HL-60 (cell line): ENCODE measurements around the gene GFI1B.
"Not testable (repeated sequence)": the region's sequence is repeated elsewhere in the genome, so short reads cannot be mapped to it uniquely, and the experiment has no call there.

ENCODE experiments used
- DNase-seq, 2 experiments: peaks; one replicate each; pipeline ENCODE4 v3.0.0-alpha.2; 2010 to 2020; ENCODE audit warnings: low read depth in 1 of 2, low spot score in 1 of 2
- H3K27ac ChIP-seq: fragments of 250-450 bp; sonication (Bioruptor Pico); replicated peaks from 2 replicates; pipeline ENCODE4 v1.5.1; 2020; ENCODE audit warnings: mild to moderate bottlenecking, moderate library complexity
- H3K27me3 ChIP-seq: fragments of 250-450 bp; sonication (Bioruptor Pico); 2 replicates; pipeline ENCODE4 v1.5.1; 2021; ENCODE audit warnings: mild to moderate bottlenecking, moderate library complexity; ENCODE audit not compliant: insufficient read depth, poor library complexity, severe bottlenecking
- H3K4me3 ChIP-seq: replicated peaks from 2 replicates; pipeline ENCODE4 v1.5.1; 2011; ENCODE audit warnings: mild to moderate bottlenecking, control low read depth, low read length; ENCODE audit not compliant: insufficient read depth
- CTCF ChIP-seq: IDR thresholded peaks from one replicate; pipeline ENCODE4 v1.5.1; 2011; ENCODE audit warnings: low read length, control low read depth, inconsistent platforms; ENCODE audit not compliant: insufficient read depth
- GABPA ChIP-seq: IDR thresholded peaks from 2 replicates; pipeline ENCODE4 v1.6.1; 2012; ENCODE audit warnings: low read depth
- POLR2AphosphoS5 ChIP-seq: IDR thresholded peaks from 2 replicates; pipeline ENCODE4 v1.6.1; 2012; ENCODE audit warnings: low read depth
- SPI1 ChIP-seq: IDR thresholded peaks from 2 replicates; pipeline ENCODE4 v1.6.1; 2012; ENCODE audit warnings: low read depth, mild to moderate bottlenecking, borderline replicate concordance
- TF ChIP-seq, protein P1 (sequence below): IDR thresholded peaks from 2 replicates; pipeline ENCODE4 v1.6.1; 2012; ENCODE audit warnings: low read depth; ENCODE audit not compliant: insufficient replicate concordance

GFI1B gene

GRCh38 chr9:132997591-132997990 is 19.1 kb downstream of the GFI1B start:
- Histone ChIP-seq H3K27me3 (no peaks in the 10 kb centered on the region), H3K4me3 (no peak overlapping the region), H3K27ac (no peak overlapping the region)
- DNase-seq, result no peak
- TF ChIP-seq CTCF (no peak), SPI1 (no peak), GABPA (no peak), POLR2AphosphoS5 (no peak)
- TF ChIP-seq, protein P1, sequence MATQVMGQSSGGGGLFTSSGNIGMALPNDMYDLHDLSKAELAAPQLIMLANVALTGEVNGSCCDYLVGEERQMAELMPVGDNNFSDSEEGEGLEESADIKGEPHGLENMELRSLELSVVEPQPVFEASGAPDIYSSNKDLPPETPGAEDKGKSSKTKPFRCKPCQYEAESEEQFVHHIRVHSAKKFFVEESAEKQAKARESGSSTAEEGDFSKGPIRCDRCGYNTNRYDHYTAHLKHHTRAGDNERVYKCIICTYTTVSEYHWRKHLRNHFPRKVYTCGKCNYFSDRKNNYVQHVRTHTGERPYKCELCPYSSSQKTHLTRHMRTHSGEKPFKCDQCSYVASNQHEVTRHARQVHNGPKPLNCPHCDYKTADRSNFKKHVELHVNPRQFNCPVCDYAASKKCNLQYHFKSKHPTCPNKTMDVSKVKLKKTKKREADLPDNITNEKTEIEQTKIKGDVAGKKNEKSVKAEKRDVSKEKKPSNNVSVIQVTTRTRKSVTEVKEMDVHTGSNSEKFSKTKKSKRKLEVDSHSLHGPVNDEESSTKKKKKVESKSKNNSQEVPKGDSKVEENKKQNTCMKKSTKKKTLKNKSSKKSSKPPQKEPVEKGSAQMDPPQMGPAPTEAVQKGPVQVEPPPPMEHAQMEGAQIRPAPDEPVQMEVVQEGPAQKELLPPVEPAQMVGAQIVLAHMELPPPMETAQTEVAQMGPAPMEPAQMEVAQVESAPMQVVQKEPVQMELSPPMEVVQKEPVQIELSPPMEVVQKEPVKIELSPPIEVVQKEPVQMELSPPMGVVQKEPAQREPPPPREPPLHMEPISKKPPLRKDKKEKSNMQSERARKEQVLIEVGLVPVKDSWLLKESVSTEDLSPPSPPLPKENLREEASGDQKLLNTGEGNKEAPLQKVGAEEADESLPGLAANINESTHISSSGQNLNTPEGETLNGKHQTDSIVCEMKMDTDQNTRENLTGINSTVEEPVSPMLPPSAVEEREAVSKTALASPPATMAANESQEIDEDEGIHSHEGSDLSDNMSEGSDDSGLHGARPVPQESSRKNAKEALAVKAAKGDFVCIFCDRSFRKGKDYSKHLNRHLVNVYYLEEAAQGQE, result no peak

DNA sequence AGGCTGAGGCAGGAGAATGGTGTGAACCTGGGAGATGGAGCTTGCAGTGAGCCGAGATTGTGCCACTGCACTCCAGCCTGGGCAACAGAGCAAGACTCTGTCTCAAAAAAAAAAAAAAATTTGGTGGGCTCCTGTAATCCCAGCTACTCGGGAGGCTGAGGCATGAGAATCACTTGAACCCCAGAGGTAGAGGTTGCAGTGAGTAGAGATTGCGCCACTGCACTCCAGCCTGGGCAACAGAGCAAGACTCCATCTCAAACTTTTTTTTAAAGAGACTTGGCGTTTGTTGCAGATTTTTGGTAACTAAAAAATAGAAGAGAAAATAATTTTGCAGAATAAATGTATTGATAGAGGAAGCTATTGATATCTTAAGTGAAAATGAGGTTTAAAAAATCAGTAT is 19.7 kb downstream of the GFI1B start:
- H3K27me3 ChIP-seq, DNase-seq, H3K4me3 ChIP-seq, H3K27ac ChIP-seq: not testable (repeated sequence)

GRCh38 chr9:132998831-132999635 is 20.5 kb downstream of the GFI1B start:
- H3K27ac ChIP-seq, result no peak overlapping the region
- no peaks in the 10 kb centered on the region for H3K27me3 ChIP-seq
- H3K4me3 ChIP-seq, result no peak overlapping the region
- no peak for DNase-seq
- no peak for TF ChIP-seq POLR2AphosphoS5
- TF ChIP-seq SPI1, result no peak
- TF ChIP-seq, protein P1, result no peak
- no peak for TF ChIP-seq GABPA
- TF ChIP-seq CTCF, result no peak

GRCh38 chr9:133002147-133003070 is 23.9 kb downstream of the GFI1B start:
- H3K27ac ChIP-seq, result peak overlapping the region; percentile 19; the same call in 1 of the 2 replicates
- no peak overlapping the region for H3K4me3 ChIP-seq
- no peaks in the 10 kb centered on the region for H3K27me3 ChIP-seq
- TF ChIP-seq POLR2AphosphoS5 (no peak), CTCF (no peak)
- no peak for DNase-seq
